ENCODE measurements around the gene CYSTM1.

Gene CYSTM1

GRCh38 chr5:140165923-140166270 is 9.1 kb upstream of the CYSTM1 start:
- H3K4me3 ChIP-seq (ENCODE audit: low read depth, low read length): no peak overlapping the region
- no peak for DNase-seq (ENCODE audit: low read depth)
- TF ChIP-seq CTCF (IDR thresholded peaks at IDR 0.05; ENCODE audit: low read depth, low read length) (no peak), POLR2A (IDR thresholded peaks at IDR 0.05; ENCODE audit: extremely low read depth, insufficient read length) (no peak), MYC (IDR thresholded peaks at IDR 0.05; ENCODE audit: low read depth, low read length) (no peak)
- TF ChIP-seq, protein P1, sequence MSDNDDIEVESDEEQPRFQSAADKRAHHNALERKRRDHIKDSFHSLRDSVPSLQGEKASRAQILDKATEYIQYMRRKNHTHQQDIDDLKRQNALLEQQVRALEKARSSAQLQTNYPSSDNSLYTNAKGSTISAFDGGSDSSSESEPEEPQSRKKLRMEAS (IDR thresholded peaks at IDR 0.05; ENCODE audit: low read depth, low read length): no peak

DNA sequence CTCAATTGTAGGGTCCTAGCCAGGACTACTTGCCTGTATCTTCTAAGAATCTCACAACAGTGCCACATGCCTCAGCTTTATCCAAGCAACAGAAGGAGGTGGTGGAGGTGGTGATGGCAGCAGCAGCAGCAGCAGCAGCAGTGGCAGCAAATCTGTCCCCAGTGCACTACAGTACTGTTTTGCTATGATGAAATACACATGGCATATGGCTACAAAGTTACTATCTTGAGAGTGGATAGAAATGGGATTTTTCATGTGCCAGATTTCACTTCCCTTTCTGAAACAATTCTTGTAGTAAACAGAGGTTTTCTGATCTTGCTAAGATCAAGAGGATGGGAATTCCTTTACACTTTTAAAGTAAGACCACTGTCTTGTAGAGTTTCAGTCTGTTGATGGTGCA is 8.1 kb upstream of the CYSTM1 start:
- H3K4me3 ChIP-seq (ENCODE audit: low read depth, low read length): no peak overlapping the region
- TF ChIP-seq, protein P1 (IDR thresholded peaks at IDR 0.05; ENCODE audit: low read depth, low read length): no peak
- TF ChIP-seq CTCF (IDR thresholded peaks at IDR 0.05; ENCODE audit: low read depth, low read length) (no peak), POLR2A (IDR thresholded peaks at IDR 0.05; ENCODE audit: extremely low read depth, insufficient read length) (no peak), MYC (IDR thresholded peaks at IDR 0.05; ENCODE audit: low read depth, low read length) (no peak)
- DNase-seq (ENCODE audit: low read depth): no peak

- TF ChIP-seq MYC (IDR thresholded peaks at IDR 0.05; ENCODE audit: low read depth, low read length) (no peak), POLR2A (IDR thresholded peaks at IDR 0.05; ENCODE audit: extremely low read depth, insufficient read length) (no peak), CTCF (IDR thresholded peaks at IDR 0.05; ENCODE audit: low read depth, low read length) (no peak)
- TF ChIP-seq, protein P1 (IDR thresholded peaks at IDR 0.05; ENCODE audit: low read depth, low read length): no peak
Observed at GRCh38 chr5:140168371-140168770, 6.6 kb upstream of the CYSTM1 start.

DNA sequence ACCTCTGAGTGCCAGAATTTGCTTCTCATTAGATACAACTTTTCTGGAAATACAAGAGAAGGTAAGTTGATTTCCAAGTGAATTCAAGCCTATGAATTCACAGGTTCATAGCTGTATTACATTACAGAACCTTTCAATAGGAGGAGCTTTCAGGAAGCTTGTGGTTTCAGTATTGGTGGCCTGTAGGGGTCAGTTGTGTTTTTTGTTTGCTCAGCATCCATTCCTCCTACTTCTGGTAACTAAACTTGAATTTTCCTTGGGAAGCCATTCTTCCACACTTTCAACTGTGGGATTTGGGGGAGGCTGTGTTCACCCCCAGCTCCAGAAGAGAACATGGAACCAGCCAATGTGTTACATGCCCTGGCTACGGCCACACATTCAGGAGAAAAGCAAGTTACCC is 5.6 kb upstream of the CYSTM1 start:
- no peak overlapping the region for H3K4me3 ChIP-seq (ENCODE audit: low read depth, low read length)
- peak; percentile 30 for DNase-seq (ENCODE audit: low read depth)
- TF ChIP-seq, protein P1 (IDR thresholded peaks at IDR 0.05; ENCODE audit: low read depth, low read length): no peak
- TF ChIP-seq CTCF (IDR thresholded peaks at IDR 0.05; ENCODE audit: low read depth, low read length) (peak; percentile 8), POLR2A (IDR thresholded peaks at IDR 0.05; ENCODE audit: extremely low read depth, insufficient read length) (no peak), MYC (IDR thresholded peaks at IDR 0.05; ENCODE audit: low read depth, low read length) (no peak)

More at GRCh38 chr5:140168371-140168770, 6.6 kb upstream of the CYSTM1 start:
- DNase-seq (ENCODE audit: low read depth): no peak
- H3K4me3 ChIP-seq (ENCODE audit: low read depth, low read length): no peak overlapping the region

DNA sequence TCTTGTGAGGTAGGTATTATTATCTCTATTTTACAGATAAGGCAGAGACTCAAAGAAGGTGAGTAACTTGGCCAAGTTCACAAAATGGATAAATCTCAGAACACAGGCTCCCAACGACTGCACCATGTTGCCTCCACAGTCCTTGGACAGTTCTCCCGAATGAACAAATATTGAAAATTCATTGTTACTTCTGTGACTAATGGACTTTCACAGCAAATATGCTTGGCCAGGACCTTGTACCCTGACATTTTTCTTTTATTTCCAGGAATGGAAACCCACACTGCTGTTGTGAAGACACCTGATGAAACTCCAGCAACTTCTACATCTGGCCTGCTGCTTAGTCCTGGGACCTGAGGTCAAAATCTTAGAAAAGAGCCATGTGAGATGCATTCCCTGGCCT is 2.5 kb upstream of the CYSTM1 start:
- DNase-seq (ENCODE audit: low read depth): no peak
- TF ChIP-seq CTCF (IDR thresholded peaks at IDR 0.05; ENCODE audit: low read depth, low read length) (no peak), MYC (IDR thresholded peaks at IDR 0.05; ENCODE audit: low read depth, low read length) (no peak), POLR2A (IDR thresholded peaks at IDR 0.05; ENCODE audit: extremely low read depth, insufficient read length) (no peak)
- TF ChIP-seq, protein P1 (IDR thresholded peaks at IDR 0.05; ENCODE audit: low read depth, low read length): no peak
- no peak overlapping the region for H3K4me3 ChIP-seq (ENCODE audit: low read depth, low read length)

- TF ChIP-seq POLR2A (IDR thresholded peaks at IDR 0.05; ENCODE audit: extremely low read depth, insufficient read length) (no peak), CTCF (IDR thresholded peaks at IDR 0.05; ENCODE audit: low read depth, low read length) (no peak), MYC (IDR thresholded peaks at IDR 0.05; ENCODE audit: low read depth, low read length) (no peak)
- TF ChIP-seq, protein P1 (IDR thresholded peaks at IDR 0.05; ENCODE audit: low read depth, low read length): no peak
- DNase-seq (ENCODE audit: low read depth): no peak
- no peak overlapping the region for H3K4me3 ChIP-seq (ENCODE audit: low read depth, low read length)
Observed at GRCh38 chr5:140174014-140174413, 974 bp upstream of the CYSTM1 start.

Measured in NB4 (cell line).